Parathyroid adenoma (tissue), 2 donors: Measurements from ENCODE around the gene C16orf46.

Experiments used
- H2AFZ ChIP-seq: fragments of 300-600 bp; sonication (generic); one replicate; pipeline ENCODE4 v1.7.0; 2017; ENCODE audit warnings: antibody characterized with exemption, mild to moderate bottlenecking
- H3K27ac ChIP-seq: fragments of 300-600 bp; sonication (generic); one replicate; pipeline ENCODE4 v1.7.0; 2017
- H3K27me3 ChIP-seq: fragments of 300-600 bp; sonication (generic); one replicate; pipeline ENCODE4 v1.7.0; 2017; ENCODE audit warnings: low read length; ENCODE audit not compliant: control insufficient read depth, insufficient read depth
- H3K36me3 ChIP-seq: fragments of 300-600 bp; sonication (generic); one replicate; pipeline ENCODE4 v1.7.0; 2017; ENCODE audit warnings: low read length; ENCODE audit not compliant: control insufficient read depth, insufficient read depth
- H3K4me1 ChIP-seq: fragments of 300-600 bp; sonication (generic); one replicate; pipeline ENCODE4 v1.7.0; 2017; ENCODE audit warnings: control low read depth
- H3K4me2 ChIP-seq: fragments of 300-600 bp; sonication (generic); one replicate; pipeline ENCODE4 v1.7.0; 2017; ENCODE audit warnings: low read length
- H3K4me3 ChIP-seq: fragments of 300-600 bp; sonication (generic); one replicate; pipeline ENCODE4 v1.7.0; 2017; ENCODE audit warnings: low read depth, low read length
- H3K79me2 ChIP-seq: fragments of 300-600 bp; sonication (generic); one replicate; pipeline ENCODE4 v1.7.0; 2017; ENCODE audit warnings: control low read depth
- H3K9ac ChIP-seq: fragments of 300-600 bp; sonication (generic); one replicate; pipeline ENCODE4 v1.7.0; 2017; ENCODE audit warnings: mild to moderate bottlenecking
- H3K9me3 ChIP-seq: fragments of 300-600 bp; sonication (generic); one replicate; pipeline ENCODE4 v1.7.0; 2017; ENCODE audit warnings: low read length; ENCODE audit not compliant: control insufficient read depth
- TF ChIP-seq, protein P1 (sequence below): fragments of 300-600 bp; sonication (generic); IDR thresholded peaks from one replicate; pipeline ENCODE4 v1.7.0; 2017; ENCODE audit warnings: antibody characterized with exemption, mild to moderate bottlenecking
- donor health status: primary hyperparathyroidism.

C16orf46 gene

GRCh38 chr16:81105946-81106345 lies 28.9 kb upstream of the C16orf46 start:
- TF ChIP-seq, protein P1, sequence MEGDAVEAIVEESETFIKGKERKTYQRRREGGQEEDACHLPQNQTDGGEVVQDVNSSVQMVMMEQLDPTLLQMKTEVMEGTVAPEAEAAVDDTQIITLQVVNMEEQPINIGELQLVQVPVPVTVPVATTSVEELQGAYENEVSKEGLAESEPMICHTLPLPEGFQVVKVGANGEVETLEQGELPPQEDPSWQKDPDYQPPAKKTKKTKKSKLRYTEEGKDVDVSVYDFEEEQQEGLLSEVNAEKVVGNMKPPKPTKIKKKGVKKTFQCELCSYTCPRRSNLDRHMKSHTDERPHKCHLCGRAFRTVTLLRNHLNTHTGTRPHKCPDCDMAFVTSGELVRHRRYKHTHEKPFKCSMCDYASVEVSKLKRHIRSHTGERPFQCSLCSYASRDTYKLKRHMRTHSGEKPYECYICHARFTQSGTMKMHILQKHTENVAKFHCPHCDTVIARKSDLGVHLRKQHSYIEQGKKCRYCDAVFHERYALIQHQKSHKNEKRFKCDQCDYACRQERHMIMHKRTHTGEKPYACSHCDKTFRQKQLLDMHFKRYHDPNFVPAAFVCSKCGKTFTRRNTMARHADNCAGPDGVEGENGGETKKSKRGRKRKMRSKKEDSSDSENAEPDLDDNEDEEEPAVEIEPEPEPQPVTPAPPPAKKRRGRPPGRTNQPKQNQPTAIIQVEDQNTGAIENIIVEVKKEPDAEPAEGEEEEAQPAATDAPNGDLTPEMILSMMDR, result no peak
- no peak overlapping the region for H3K9ac ChIP-seq
- no peaks in the 10 kb centered on the region for H3K36me3 ChIP-seq
- no peaks in the 10 kb centered on the region for H3K27me3 ChIP-seq
- H2AFZ ChIP-seq, result no peak overlapping the region
- H3K4me2 ChIP-seq, result no peak overlapping the region
- H3K27ac ChIP-seq, result no peak overlapping the region
- no peaks in the 10 kb centered on the region for H3K4me1 ChIP-seq
- no peak overlapping the region for H3K4me3 ChIP-seq
- no peaks in the 10 kb centered on the region for H3K9me3 ChIP-seq
- H3K79me2 ChIP-seq, result no peaks in the 10 kb centered on the region

- Histone ChIP-seq H3K4me1 (peaks cover 1% of the 10 kb centered on the region), H3K4me2 (no peak overlapping the region), H3K79me2 (no peaks in the 10 kb centered on the region), H3K36me3 (no peaks in the 10 kb centered on the region), H3K9ac (no peak overlapping the region), H3K27ac (no peak overlapping the region), H3K9me3 (no peaks in the 10 kb centered on the region), H2AFZ (no peak overlapping the region), H3K4me3 (no peak overlapping the region), H3K27me3 (no peaks in the 10 kb centered on the region)
- TF ChIP-seq, protein P1, result no peak
Measured at GRCh38 chr16:81101702-81102101, 24.7 kb upstream of the C16orf46 start.

GRCh38 chr16:81099958-81100357 lies 22.9 kb upstream of the C16orf46 start:
- Histone ChIP-seq H3K27me3 (no peaks in the 10 kb centered on the region), H3K4me1 (peaks cover 3% of the 10 kb centered on the region), H3K9me3 (no peaks in the 10 kb centered on the region), H3K36me3 (no peaks in the 10 kb centered on the region), H3K9ac (no peak overlapping the region), H3K79me2 (no peaks in the 10 kb centered on the region), H3K27ac (no peak overlapping the region), H3K4me3 (no peak overlapping the region), H2AFZ (no peak overlapping the region), H3K4me2 (no peak overlapping the region)
- TF ChIP-seq, protein P1, result no peak

GRCh38 chr16:81097230-81097629 lies 20.2 kb upstream of the C16orf46 start:
- TF ChIP-seq, protein P1, result no peak
- Histone ChIP-seq H3K9ac (no peak overlapping the region), H3K27me3 (no peaks in the 10 kb centered on the region), H3K27ac (no peak overlapping the region), H3K79me2 (no peaks in the 10 kb centered on the region), H3K36me3 (no peaks in the 10 kb centered on the region), H3K4me3 (no peak overlapping the region), H3K9me3 (no peaks in the 10 kb centered on the region), H3K4me2 (no peak overlapping the region), H2AFZ (peak overlapping the region; percentile 95), H3K4me1 (peaks cover 3% of the 10 kb centered on the region)

DNA sequence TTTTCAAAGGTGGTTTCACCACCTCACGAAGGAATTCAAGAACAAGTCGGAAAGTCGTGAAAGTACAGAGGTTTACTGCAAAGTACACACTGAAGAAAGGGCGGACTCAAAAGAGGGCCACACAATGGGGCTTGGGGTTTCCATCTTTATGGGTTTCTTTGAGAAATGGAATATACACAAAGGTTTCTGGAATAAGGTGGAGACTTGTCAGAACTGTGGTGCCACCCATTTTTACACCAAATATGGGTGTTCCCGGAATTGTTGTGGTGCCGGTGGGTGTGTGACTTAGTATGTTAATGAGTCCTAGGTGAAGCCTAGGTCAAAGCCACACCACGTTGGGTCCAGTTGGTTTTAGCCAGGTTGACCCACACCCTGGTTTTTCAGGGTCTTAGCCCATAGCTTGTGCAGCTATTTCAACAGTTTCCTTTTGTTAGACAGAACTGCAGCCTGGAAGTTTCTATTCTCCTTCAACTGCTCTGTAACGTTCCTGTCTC lies 19.7 kb upstream of the C16orf46 start:
- no peaks in the 10 kb centered on the region for H3K9me3 ChIP-seq
- peak overlapping the region; percentile 48 for H3K27ac ChIP-seq
- H2AFZ ChIP-seq, result peak overlapping the region; percentile 95
- peak overlapping the region; percentile 66 for H3K4me2 ChIP-seq
- no peaks in the 10 kb centered on the region for H3K36me3 ChIP-seq
- H3K27me3 ChIP-seq, result no peaks in the 10 kb centered on the region
- H3K79me2 ChIP-seq, result peaks cover 2% of the 10 kb centered on the region
- H3K9ac ChIP-seq, result no peak overlapping the region
- TF ChIP-seq, protein P1, result no peak
- H3K4me1 ChIP-seq, result peaks cover 3% of the 10 kb centered on the region
- H3K4me3 ChIP-seq, result peak overlapping the region; percentile 51
